ENCODE results near the gene GNAT3.

Gene GNAT3

DNA sequence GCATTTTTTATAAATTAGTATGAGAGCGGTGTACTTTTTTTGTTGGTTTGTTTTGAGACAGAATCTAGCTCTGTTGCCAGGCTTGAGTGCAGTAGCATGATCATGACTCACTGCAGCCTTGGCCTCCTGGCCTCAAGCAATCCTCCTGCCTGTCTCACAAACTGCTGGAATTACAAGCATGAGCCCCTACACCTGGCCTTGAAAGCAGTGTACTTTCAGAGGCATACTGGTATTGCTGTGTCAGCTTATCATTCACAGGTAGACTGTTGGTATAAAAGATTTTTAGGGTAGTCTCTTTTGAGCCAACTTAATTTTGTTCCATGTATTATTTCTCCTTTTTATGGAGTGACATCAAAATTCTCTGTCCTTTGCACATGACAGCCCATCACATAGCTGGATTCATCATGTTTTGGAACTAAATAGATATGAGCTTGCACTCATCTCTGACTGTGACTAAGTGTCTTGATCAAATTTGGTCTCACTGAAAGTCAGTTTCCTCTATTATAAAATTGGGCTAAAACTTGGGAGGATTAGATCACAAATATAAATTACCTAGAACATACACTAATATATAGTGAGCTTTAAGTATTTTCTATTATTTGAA lies 12.4 kb downstream of the GNAT3 start:
- Histone ChIP-seq H3K9me2 (replicated peaks; ENCODE audit: low read depth, low read length) (no peaks in the 10 kb centered on the region), H3K4me1 (ENCODE audit: insufficient read depth, low read length, poor library complexity, severe bottlenecking) (no peaks in the 10 kb centered on the region), H2AFZ (ENCODE audit: low read length) (no peak overlapping the region), H3K9me3 (ENCODE audit: insufficient read depth, low read depth, low read length) (no peaks in the 10 kb centered on the region), H3K4me3 (ENCODE audit: low read length, poor library complexity, severe bottlenecking) (no peak overlapping the region), H3K27me3 (ENCODE audit: insufficient read depth, low read length, poor library complexity, severe bottlenecking) (no peaks in the 10 kb centered on the region), H4K20me1 (ENCODE audit: insufficient read depth, low read length, poor library complexity, severe bottlenecking) (no peaks in the 10 kb centered on the region), H3K79me2 (ENCODE audit: insufficient read depth, low read length) (no peaks in the 10 kb centered on the region), H3K36me3 (ENCODE audit: insufficient read depth, low read length) (no peaks in the 10 kb centered on the region), H3K9ac (ENCODE audit: low read depth, low read length, poor library complexity, severe bottlenecking) (no peak overlapping the region), H3F3A (ENCODE audit: low read depth) (no peaks in the 10 kb centered on the region), H3K4me2 (ENCODE audit: low read depth, low read length, poor library complexity, severe bottlenecking) (no peak overlapping the region)
- no peak for TF ChIP-seq EZH2phosphoT487 (IDR thresholded peaks at IDR 0.05; ENCODE audit: borderline replicate concordance)
- TF ChIP-seq CTCF (conservative IDR thresholded peaks at IDR 0.05; ENCODE audit: low read length), result no peak

GRCh38 chr7:80498481-80499349 lies 13.1 kb downstream of the GNAT3 start:
- no peaks in the 10 kb centered on the region for H3K79me2 ChIP-seq (ENCODE audit: insufficient read depth, low read length)
- H2AFZ ChIP-seq (ENCODE audit: low read length), result no peak overlapping the region
- no peaks in the 10 kb centered on the region for H4K20me1 ChIP-seq (ENCODE audit: insufficient read depth, low read length, poor library complexity, severe bottlenecking)
- no peaks in the 10 kb centered on the region for H3K27me3 ChIP-seq (ENCODE audit: insufficient read depth, low read length, poor library complexity, severe bottlenecking)
- no peaks in the 10 kb centered on the region for H3K9me3 ChIP-seq (ENCODE audit: insufficient read depth, low read depth, low read length)
- H3K9ac ChIP-seq (ENCODE audit: low read depth, low read length, poor library complexity, severe bottlenecking), result no peak overlapping the region
- H3F3A ChIP-seq (ENCODE audit: low read depth), result no peaks in the 10 kb centered on the region
- TF ChIP-seq CTCF (conservative IDR thresholded peaks at IDR 0.05; ENCODE audit: low read length) (no peak), EZH2phosphoT487 (IDR thresholded peaks at IDR 0.05; ENCODE audit: borderline replicate concordance) (no peak)
- no peak overlapping the region for H3K4me2 ChIP-seq (ENCODE audit: low read depth, low read length, poor library complexity, severe bottlenecking)
- no peak overlapping the region for H3K4me3 ChIP-seq (ENCODE audit: low read length, poor library complexity, severe bottlenecking)
- H3K9me2 ChIP-seq (replicated peaks; ENCODE audit: low read depth, low read length), result no peaks in the 10 kb centered on the region
- no peaks in the 10 kb centered on the region for H3K36me3 ChIP-seq (ENCODE audit: insufficient read depth, low read length)
- H3K4me1 ChIP-seq (ENCODE audit: insufficient read depth, low read length, poor library complexity, severe bottlenecking), result no peaks in the 10 kb centered on the region

DNA sequence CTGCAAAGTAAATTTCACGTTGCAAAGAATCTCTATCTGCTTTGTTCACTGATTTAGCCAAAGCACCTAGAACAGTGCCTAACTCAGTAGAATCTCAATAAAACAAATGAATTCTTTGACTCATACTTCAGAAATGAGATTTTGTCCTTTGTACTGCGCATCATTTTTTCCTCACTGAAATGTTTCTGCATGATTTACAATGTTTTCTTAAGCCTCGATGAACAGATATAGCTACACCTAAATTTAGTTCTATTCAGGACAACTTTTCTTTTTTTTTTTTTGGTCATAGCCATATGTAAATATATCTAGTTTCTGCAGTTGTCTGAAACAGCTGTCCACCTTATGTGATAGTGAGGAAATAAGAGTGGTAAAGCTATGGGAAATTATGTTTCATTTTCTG lies 15.3 kb downstream of the GNAT3 start:
- no peak overlapping the region for H3K9ac ChIP-seq (ENCODE audit: low read depth, low read length, poor library complexity, severe bottlenecking)
- no peak overlapping the region for H3K4me2 ChIP-seq (ENCODE audit: low read depth, low read length, poor library complexity, severe bottlenecking)
- H3F3A ChIP-seq (ENCODE audit: low read depth), result no peaks in the 10 kb centered on the region
- no peaks in the 10 kb centered on the region for H4K20me1 ChIP-seq (ENCODE audit: insufficient read depth, low read length, poor library complexity, severe bottlenecking)
- H3K79me2 ChIP-seq (ENCODE audit: insufficient read depth, low read length), result no peaks in the 10 kb centered on the region
- H3K9me2 ChIP-seq (replicated peaks; ENCODE audit: low read depth, low read length), result no peaks in the 10 kb centered on the region
- no peak overlapping the region for H2AFZ ChIP-seq (ENCODE audit: low read length)
- no peak overlapping the region for H3K4me3 ChIP-seq (ENCODE audit: low read length, poor library complexity, severe bottlenecking)
- TF ChIP-seq EZH2phosphoT487 (IDR thresholded peaks at IDR 0.05; ENCODE audit: borderline replicate concordance) (no peak), CTCF (conservative IDR thresholded peaks at IDR 0.05; ENCODE audit: low read length) (no peak)
- H3K27me3 ChIP-seq (ENCODE audit: insufficient read depth, low read length, poor library complexity, severe bottlenecking), result no peaks in the 10 kb centered on the region
- H3K36me3 ChIP-seq (ENCODE audit: insufficient read depth, low read length), result no peaks in the 10 kb centered on the region
- H3K4me1 ChIP-seq (ENCODE audit: insufficient read depth, low read length, poor library complexity, severe bottlenecking), result no peaks in the 10 kb centered on the region
- H3K9me3 ChIP-seq (ENCODE audit: insufficient read depth, low read depth, low read length), result no peaks in the 10 kb centered on the region
